ENCODE results near the gene HACD2.

Gene HACD2

GRCh38 chr3:123505820-123506219 is 79.0 kb downstream of the HACD2 start:
- H3K4me3 ChIP-seq (ENCODE audit: low read depth, low read length) = no peak overlapping the region
- DNase-seq (ENCODE audit: low read depth) = no peak
- TF ChIP-seq CTCF (IDR thresholded peaks at IDR 0.05; ENCODE audit: insufficient read depth, low read depth, low read length, missing control alignments) = no peak

GRCh38 chr3:123503203-123503602 is 81.7 kb downstream of the HACD2 start:
- no peak for TF ChIP-seq CTCF (IDR thresholded peaks at IDR 0.05; ENCODE audit: insufficient read depth, low read depth, low read length, missing control alignments)

GRCh38 chr3:123499322-123499721 is 85.5 kb downstream of the HACD2 start:
- DNase-seq (ENCODE audit: low read depth) = no peak
- H3K4me3 ChIP-seq (ENCODE audit: low read depth, low read length) = no peak overlapping the region
- no peak for TF ChIP-seq CTCF (IDR thresholded peaks at IDR 0.05; ENCODE audit: insufficient read depth, low read depth, low read length, missing control alignments)

More at GRCh38 chr3:123503203-123503602, 81.7 kb downstream of the HACD2 start:
- H3K4me3 ChIP-seq (ENCODE audit: low read depth, low read length) = no peak overlapping the region
- DNase-seq (ENCODE audit: low read depth) = no peak

GRCh38 chr3:123498761-123499160 is 86.1 kb downstream of the HACD2 start:
- TF ChIP-seq CTCF (IDR thresholded peaks at IDR 0.05; ENCODE audit: insufficient read depth, low read depth, low read length, missing control alignments) = no peak
- no peak overlapping the region for H3K4me3 ChIP-seq (ENCODE audit: low read depth, low read length)
- no peak for DNase-seq (ENCODE audit: low read depth)

GRCh38 chr3:123493912-123494311 is 90.9 kb downstream of the HACD2 start:
- no peak for TF ChIP-seq CTCF (IDR thresholded peaks at IDR 0.05; ENCODE audit: insufficient read depth, low read depth, low read length, missing control alignments)
- H3K4me3 ChIP-seq (ENCODE audit: low read depth, low read length) = no peak overlapping the region
- DNase-seq (ENCODE audit: low read depth) = no peak

- H3K4me3 ChIP-seq (ENCODE audit: low read depth, low read length) = no peak overlapping the region
- no peak for DNase-seq (ENCODE audit: low read depth)
These were observed 92.8 kb downstream of the HACD2 start for GRCh38 chr3:123491966-123492587.

More at GRCh38 chr3:123491966-123492587, 92.8 kb downstream of the HACD2 start:
- TF ChIP-seq CTCF (IDR thresholded peaks at IDR 0.05; ENCODE audit: insufficient read depth, low read depth, low read length, missing control alignments) = no peak

Data from GM12865 (cell line).